Measurements from ENCODE around the gene GPR78. TPM values are rescaled to one million over a fixed set of nuclear protein-coding genes. Genes with fewer than 3 reads are reported as not detected.

Gene GPR78
- total and polyA plus RNA-seq, 2 of the 4 experiments (the other 2 are of a cell fraction), result under 0.01 to 0.10 TPM

- Histone ChIP-seq H4K5ac (ENCODE audit: low read depth, low read length) (no peak overlapping the region), H3K9me3 (ENCODE audit: control insufficient read depth, insufficient read depth, low read length) (no peaks in the 10 kb centered on the region), H3K36me3 (ENCODE audit: control insufficient read depth, insufficient read depth, low read length) (peaks cover 44% of the 10 kb centered on the region; the same call in 1 of the 2 replicates), H3K14ac (replicated peaks; ENCODE audit: low read depth, low read length) (no peak overlapping the region), H2AK9ac (replicated peaks; ENCODE audit: low read depth, low read length, poor library complexity) (no peak overlapping the region), H3K27me3 (ENCODE audit: control insufficient read depth, insufficient read depth, low read length) (no peaks in the 10 kb centered on the region; the same call in 1 of the 2 replicates), H2BK15ac (ENCODE audit: low read depth, low read length) (no peak overlapping the region), H3K4ac (ENCODE audit: low read depth, low read length) (no peak overlapping the region), H2BK20ac (ENCODE audit: low read depth, low read length) (no peak overlapping the region), H3K4me2 (ENCODE audit: low read depth, low read length) (no peak overlapping the region), H3K9me1 (ENCODE audit: insufficient read depth, low read length) (no peaks in the 10 kb centered on the region), H3K18ac (ENCODE audit: low read depth, low read length) (no peak overlapping the region), H4K20me1 (ENCODE audit: insufficient read depth, low read length) (no peaks in the 10 kb centered on the region), H3K27ac (ENCODE audit: insufficient read depth, low read length) (no peak overlapping the region), H4K8ac (ENCODE audit: low read depth in 2 of 2, low read length in 2 of 2) (no peak overlapping the region), H4K91ac (ENCODE audit: insufficient read depth, low read depth, low read length) (no peak overlapping the region), H3K56ac (ENCODE audit: extremely low read depth, insufficient read depth, low read length) (no peak overlapping the region), H3K23ac (ENCODE audit: low read depth, low read length) (no peak overlapping the region), H3K4me1 (ENCODE audit: control insufficient read depth, insufficient read depth, low read length) (no peaks in the 10 kb centered on the region), H3K79me1 (ENCODE audit: low read depth in 1 of 2, low read length in 2 of 2) (no peaks in the 10 kb centered on the region), H2AK5ac (ENCODE audit: low read depth, low read length) (no peak overlapping the region), H2BK5ac (ENCODE audit: low read depth, low read length, poor library complexity, severe bottlenecking) (no peak overlapping the region), H3K9ac (ENCODE audit: low read depth, low read length) (no peak overlapping the region), H2AFZ (replicated peaks; ENCODE audit: low read length, poor library complexity) (no peak overlapping the region), H2BK120ac (ENCODE audit: low read depth, low read length) (no peak overlapping the region), H3K4me3 (ENCODE audit: insufficient read depth, low read depth, low read length) (no peak overlapping the region)
- no peak for ATAC-seq (ENCODE audit: low read depth)
- no TSS peak for BruUV-seq (replicated peaks)
- ChIA-PET POLR2A (ENCODE audit: unreplicated experiment) (no interaction called here), CTCF (no interaction called here)
- no peak for DNase-seq
- dilution Hi-C loops (cut with HindIII; ENCODE audit: low sequenced_read_pairs, unreplicated experiment), result no loop called here
- 80% methylated on average over 8 of the region's 16 CpGs; no CpG with 5 or more reads in 1 of the 2 experiments for WGBS, 2 experiments (ENCODE audit: extremely low coverage in 2 of 2, insufficient read length in 1 of 2)
- intact Hi-C loops (cut with micrococcal nuclease), result no loop called here
- TF ChIP-seq CHD1 (IDR thresholded peaks at IDR 0.05; ENCODE audit: low read depth, low read length), result no peak
- no peak for TF ChIP-seq ELK1 (IDR thresholded peaks at IDR 0.05; ENCODE audit: borderline replicate concordance, low read depth, low read length)
- no peak for TF ChIP-seq POLR2A (IDR thresholded peaks at IDR 0.05; ENCODE audit: low read depth, low read length)
- no peak for TF ChIP-seq RAD21 (IDR thresholded peaks at IDR 0.05; ENCODE audit: low read length)
- no peak for TF ChIP-seq USF2 (IDR thresholded peaks at IDR 0.05; ENCODE audit: low read depth, low read length)
- TF ChIP-seq CTCF (conservative IDR thresholded peaks at IDR 0.05; ENCODE audit: low read depth, low read length), result no peak
- TF ChIP-seq BHLHE40 (IDR thresholded peaks at IDR 0.05; ENCODE audit: low read depth, low read length), result no peak
- TF ChIP-seq FOS (IDR thresholded peaks at IDR 0.05; ENCODE audit: low read depth, low read length), result no peak
- TF ChIP-seq MXI1 (IDR thresholded peaks at IDR 0.05; ENCODE audit: borderline replicate concordance, low read depth, low read length), result no peak
- TF ChIP-seq RFX5 (IDR thresholded peaks at IDR 0.05; ENCODE audit: low read depth, low read length), result no peak
- no peak for TF ChIP-seq NFE2L2 (IDR thresholded peaks at IDR 0.05; ENCODE audit: low read depth, low read length)
- in situ Hi-C loops (cut with MboI; ENCODE audit: low sequenced_read_pairs), result loop anchor here (25.0 kb wide), 1 partner anchor 405 kb away; no protein-coding TSS in a partner anchor
Observed at GRCh38 chr4:8616831-8617230, 36.6 kb downstream of the GPR78 start.

All from IMR-90 (cell line).